Testis (tissue), 3 donors: ENCODE measurements around the gene C11orf21. TPM values are rescaled to one million over a fixed set of nuclear protein-coding genes. Genes with fewer than 3 reads are reported as not detected.

Source experiments
- DNase-seq: peaks from one replicate; pipeline ENCODE4 v3.0.0-alpha.2; 2019
- H3K27ac ChIP-seq, 2 donors: fragments of 200-600 bp; sonication (generic); one replicate each; pipeline ENCODE4 v1.5.1; 2019
- H3K27me3 ChIP-seq: fragments of 200-600 bp; sonication (generic); one replicate; pipeline ENCODE4 v1.5.1; 2019
- H3K36me3 ChIP-seq: fragments of 200-600 bp; sonication (generic); one replicate; pipeline ENCODE4 v1.5.1; 2017; ENCODE audit warnings: low read depth; ENCODE audit errors: missing control alignments
- H3K4me1 ChIP-seq: fragments of 200-600 bp; sonication (generic); one replicate; pipeline ENCODE4 v1.5.1; 2019
- H3K4me3 ChIP-seq, 2 donors: fragments of 200-600 bp; sonication (generic); one replicate each; pipeline ENCODE4 v1.5.1; 2017 to 2019
- H3K9me3 ChIP-seq: fragments of 200-600 bp; sonication (generic); one replicate; pipeline ENCODE4 v1.5.1; 2017
- CTCF ChIP-seq, 3 experiments: fragments of 450-650 bp in 2 of 3; fragments of 200-600 bp in 1 of 3; sonication (generic) in 1 of 3; IDR thresholded peaks; one replicate each; pipeline ENCODE4 v1.5.1; 2016 to 2019; ENCODE audit warnings: antibody characterized with exemption in 3 of 3, mild to moderate bottlenecking in 2 of 3, moderate library complexity in 1 of 3
- POLR2A ChIP-seq: fragments of 450-650 bp; IDR thresholded peaks from one replicate; pipeline ENCODE4 v1.6.1; 2017; ENCODE audit warnings: antibody characterized with exemption, mild to moderate bottlenecking, moderate library complexity
- WGBS, 2 donors: methylation state at CpG; one replicate each; pipeline ENCODE4 v1.1.5; 2018; 5-methylcytosine and 5-hydroxymethylcytosine counted together
- intact Hi-C: fragments of 100-400 bp; cut with DNase I; formaldehyde crosslinking; loops from one replicate; pipeline ENCODE4 v1.15.1; 2023; ENCODE audit warnings: low total_unique reads
- polyA plus RNA-seq: library from polyadenylated mRNA; stranded (reverse); fragments of 350-450 nt; fragmentation: Illumina TruSeq; extraction: RNeasy Lipid Tissue Mini Kit (QIAGEN cat#74804); gene quantifications from one replicate; pipeline ENCODE4 v1.2.3, GENCODE V29; 2014; ENCODE audit warnings: low read depth, low replicate concordance; ENCODE audit not compliant: insufficient read depth
- small RNA-seq, 2 donors: library from RNA; depleted of rRNA; stranded (forward); fragments of <200 nt; gene quantifications; one replicate each; pipeline ENCODE3, GENCODE V24; 2016
- total RNA-seq, 2 donors: library from RNA; depleted of rRNA; stranded (reverse); fragments of >200 nt; gene quantifications; one replicate each; pipeline ENCODE4 v1.2.3, GENCODE V29; 2016

The C11orf21 gene
- total and polyA plus RNA-seq, 3 donors from 2014 or later: 0.12 to 0.88 (median 0.47) TPM

- no peak overlapping the region for H3K27ac ChIP-seq
- no peaks in the 10 kb centered on the region for H3K9me3 ChIP-seq
- DNase-seq: peak; percentile 9
- TF ChIP-seq POLR2A: no peak
- TF ChIP-seq CTCF (IDR thresholded peaks at IDR 0.05): no peak
- H3K4me3 ChIP-seq: no peak overlapping the region
- no peaks in the 10 kb centered on the region for H3K27me3 ChIP-seq
- no peaks in the 10 kb centered on the region for H3K36me3 ChIP-seq
- intact Hi-C loops: no loop called here
- 90 to 97% methylated on average over 7 of the region's 7 CpGs for WGBS, 2 donors
- no peaks in the 10 kb centered on the region for H3K4me1 ChIP-seq
Observed at GRCh38 chr11:2248762-2249161, 53.0 kb downstream of the C11orf21 start.

GRCh38 chr11:2248242-2248641 is 53.5 kb downstream of the C11orf21 start:
- TF ChIP-seq POLR2A: no peak
- TF ChIP-seq CTCF (IDR thresholded peaks at IDR 0.05): no peak
- Histone ChIP-seq H3K27ac (no peak overlapping the region), H3K4me3 (no peak overlapping the region), H3K36me3 (no peaks in the 10 kb centered on the region), H3K4me1 (no peaks in the 10 kb centered on the region), H3K27me3 (no peaks in the 10 kb centered on the region), H3K9me3 (no peaks in the 10 kb centered on the region)
- DNase-seq: peak; percentile 7
- WGBS, 2 donors: 93 to 96% methylated on average over 10 to 11 of the region's 11 CpGs
- intact Hi-C loops: no loop called here

GRCh38 chr11:2247496-2247895 is 54.2 kb downstream of the C11orf21 start:
- intact Hi-C loops: no loop called here
- Histone ChIP-seq H3K27ac (no peak overlapping the region), H3K4me3 (no peak overlapping the region), H3K36me3 (no peaks in the 10 kb centered on the region), H3K9me3 (no peaks in the 10 kb centered on the region), H3K4me1 (no peaks in the 10 kb centered on the region), H3K27me3 (no peaks in the 10 kb centered on the region)
- DNase-seq: no peak
- WGBS, 2 donors: 92 to 94% methylated on average over 7 of the region's 7 CpGs
- no peak for TF ChIP-seq CTCF (IDR thresholded peaks at IDR 0.05)
- no peak for TF ChIP-seq POLR2A

Small RNAs within 50 kb of the gene (small RNA-seq; reads per million reads assigned to genes)
- 0 reads per million in 2 donors for gene RNU6-878P

Other genes with a start within 250 kb of the C11orf21 start
- gene IGF2, start 162.5 kb downstream of the C11orf21 start, total RNA-seq: 100 to 1,000 TPM in 1 of 2 donors, 10 to 100 TPM in 1; 69.8 to 104 TPM
- gene IGF2, start 162.5 kb downstream of the C11orf21 start, polyA plus RNA-seq: 52.3 TPM
- gene INS, start 140.7 kb downstream of the C11orf21 start, total RNA-seq: not detected
- gene INS, start 140.7 kb downstream of the C11orf21 start, polyA plus RNA-seq: not detected
- 1 to 10 TPM; 1.1 to 2.0 TPM for gene TH, start 130.1 kb downstream of the C11orf21 start, total RNA-seq
- 1.2 TPM for gene TH, start 130.1 kb downstream of the C11orf21 start, polyA plus RNA-seq
- gene ASCL2, start 31.3 kb downstream of the C11orf21 start, total RNA-seq: 1 to 10 TPM; 4.8 to 5.8 TPM
- gene ASCL2, start 31.3 kb downstream of the C11orf21 start, polyA plus RNA-seq: 1.3 TPM
- gene TSPAN32, start 95 bp upstream of the C11orf21 start, total RNA-seq: 1 to 10 TPM; 1.0 to 1.1 TPM
- gene TSPAN32, start 95 bp upstream of the C11orf21 start, polyA plus RNA-seq: 1.5 TPM
- 100 to 1,000 TPM; 541 to 829 TPM for gene CD81, start 75.4 kb upstream of the C11orf21 start, total RNA-seq
- gene CD81, start 75.4 kb upstream of the C11orf21 start, polyA plus RNA-seq: 665 TPM
- gene TSSC4, start 98.8 kb upstream of the C11orf21 start, total RNA-seq: 10 to 100 TPM; 87.4 to 95.5 TPM
- 133 TPM for gene TSSC4, start 98.8 kb upstream of the C11orf21 start, polyA plus RNA-seq
- gene TRPM5, start 142.6 kb upstream of the C11orf21 start, total RNA-seq: 1 to 10 TPM in 1 of 2 donors, under 1 TPM in 1; 0.94 to 1.1 TPM
- gene TRPM5, start 142.6 kb upstream of the C11orf21 start, polyA plus RNA-seq: 0.46 TPM
- 10 to 100 TPM; 12.8 to 24.2 TPM for gene KCNQ1, start 143.1 kb upstream of the C11orf21 start, total RNA-seq
- gene KCNQ1, start 143.1 kb upstream of the C11orf21 start, polyA plus RNA-seq: 6.0 TPM